Measurements from ENCODE around the gene UGGT2. TPM values are rescaled to one million over a fixed set of nuclear protein-coding genes. Genes with fewer than 3 reads are reported as not detected.

The UGGT2 gene
- total RNA-seq, 1 donor from 2014 or later: 17.4 TPM

- no peak for DNase-seq (ENCODE audit: low read depth)
- TF ChIP-seq CTCF (conservative IDR thresholded peaks at IDR 0.05; ENCODE audit: low read depth, low read length): no peak
- H3K4me3 ChIP-seq (ENCODE audit: low read depth, low read length): no peak overlapping the region
Observed at GRCh38 chr13:96044238-96044637, 9.0 kb downstream of the UGGT2 start.

- H3K4me3 ChIP-seq (ENCODE audit: low read depth, low read length): no peak overlapping the region
- DNase-seq (ENCODE audit: low read depth): no peak
- TF ChIP-seq CTCF (conservative IDR thresholded peaks at IDR 0.05; ENCODE audit: low read depth, low read length): no peak
Observed at GRCh38 chr13:96041326-96042110, 11.7 kb downstream of the UGGT2 start.

- TF ChIP-seq CTCF (conservative IDR thresholded peaks at IDR 0.05; ENCODE audit: low read depth, low read length): no peak
- H3K4me3 ChIP-seq (ENCODE audit: low read depth, low read length): no peak overlapping the region
- DNase-seq (ENCODE audit: low read depth): no peak
Observed at GRCh38 chr13:96036515-96036914, 16.7 kb downstream of the UGGT2 start.

- TF ChIP-seq CTCF (conservative IDR thresholded peaks at IDR 0.05; ENCODE audit: low read depth, low read length): no peak
- H3K4me3 ChIP-seq (ENCODE audit: low read depth, low read length): no peak overlapping the region
- no peak for DNase-seq (ENCODE audit: low read depth)
Observed at GRCh38 chr13:96034662-96035061, 18.5 kb downstream of the UGGT2 start.

- TF ChIP-seq CTCF (conservative IDR thresholded peaks at IDR 0.05; ENCODE audit: low read depth, low read length): no peak
- no peak for DNase-seq (ENCODE audit: low read depth)
- no peak overlapping the region for H3K4me3 ChIP-seq (ENCODE audit: low read depth, low read length)
Observed at GRCh38 chr13:96033220-96034015, 19.8 kb downstream of the UGGT2 start.

GRCh38 chr13:96032717-96033116, 20.5 kb downstream of the UGGT2 start:
- no peak for TF ChIP-seq CTCF (conservative IDR thresholded peaks at IDR 0.05; ENCODE audit: low read depth, low read length)
- no peak for DNase-seq (ENCODE audit: low read depth)
- H3K4me3 ChIP-seq (ENCODE audit: low read depth, low read length): no peak overlapping the region
